ENCODE results near the gene DPP4. TPM values are rescaled to one million over a fixed set of nuclear protein-coding genes. Genes with fewer than 3 reads are reported as not detected.
A peak's percentile ranks its signal among the peaks of the same experiment; 100 is the strongest.
"Not testable (repeated sequence)": the region's sequence is repeated elsewhere in the genome, so short reads cannot be mapped to it uniquely, and the experiment has no call there.

Gene DPP4
- total RNA-seq, 1 donor from 2014 or later: 0.49 TPM

DNA sequence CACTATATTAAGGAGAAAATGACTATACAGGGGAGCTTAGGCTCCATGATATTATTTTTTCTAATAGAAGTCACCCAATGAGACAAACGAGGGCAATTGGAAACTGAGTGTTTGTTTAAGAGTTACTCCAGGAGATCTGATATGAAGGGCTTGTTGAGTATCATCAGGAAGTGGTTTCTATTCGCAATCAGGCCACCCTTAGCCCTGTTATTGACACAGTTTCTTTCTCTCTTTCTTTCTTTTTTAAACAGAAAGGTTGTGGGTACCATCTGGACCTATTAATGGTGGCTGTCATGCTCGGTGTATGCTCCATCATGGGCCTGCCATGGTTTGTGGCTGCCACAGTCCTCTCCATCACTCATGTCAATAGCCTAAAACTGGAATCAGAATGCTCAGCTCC is 117.3 kb downstream of the DPP4 start:
- TF ChIP-seq EZH2 (IDR thresholded peaks at IDR 0.05) (no peak), EZH2phosphoT487 (IDR thresholded peaks at IDR 0.05) (no peak)
- TF ChIP-seq, protein P1, sequence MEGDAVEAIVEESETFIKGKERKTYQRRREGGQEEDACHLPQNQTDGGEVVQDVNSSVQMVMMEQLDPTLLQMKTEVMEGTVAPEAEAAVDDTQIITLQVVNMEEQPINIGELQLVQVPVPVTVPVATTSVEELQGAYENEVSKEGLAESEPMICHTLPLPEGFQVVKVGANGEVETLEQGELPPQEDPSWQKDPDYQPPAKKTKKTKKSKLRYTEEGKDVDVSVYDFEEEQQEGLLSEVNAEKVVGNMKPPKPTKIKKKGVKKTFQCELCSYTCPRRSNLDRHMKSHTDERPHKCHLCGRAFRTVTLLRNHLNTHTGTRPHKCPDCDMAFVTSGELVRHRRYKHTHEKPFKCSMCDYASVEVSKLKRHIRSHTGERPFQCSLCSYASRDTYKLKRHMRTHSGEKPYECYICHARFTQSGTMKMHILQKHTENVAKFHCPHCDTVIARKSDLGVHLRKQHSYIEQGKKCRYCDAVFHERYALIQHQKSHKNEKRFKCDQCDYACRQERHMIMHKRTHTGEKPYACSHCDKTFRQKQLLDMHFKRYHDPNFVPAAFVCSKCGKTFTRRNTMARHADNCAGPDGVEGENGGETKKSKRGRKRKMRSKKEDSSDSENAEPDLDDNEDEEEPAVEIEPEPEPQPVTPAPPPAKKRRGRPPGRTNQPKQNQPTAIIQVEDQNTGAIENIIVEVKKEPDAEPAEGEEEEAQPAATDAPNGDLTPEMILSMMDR (IDR thresholded peaks at IDR 0.05): no peak
- Histone ChIP-seq H3K79me2 (ENCODE audit: low read depth) (no peaks in the 10 kb centered on the region), H2AFZ (replicated peaks) (peak overlapping the region; percentile 18), H4K20me1 (ENCODE audit: low read depth) (no peaks in the 10 kb centered on the region), H3K9ac (no peak overlapping the region), H3K36me3 (no peaks in the 10 kb centered on the region), H3K27me3 (peaks cover 4% of the 10 kb centered on the region), H3K9me3 (ENCODE audit: low read depth) (no peaks in the 10 kb centered on the region), H3K4me3 (no peak overlapping the region), H3K27ac (no peak overlapping the region), H3K4me2 (no peak overlapping the region), H3K4me1 (no peaks in the 10 kb centered on the region), H3F3A (ENCODE audit: low read depth) (no peaks in the 10 kb centered on the region)
- Mint-ChIP-seq H3K27ac (no peak overlapping the region), H3K4me3 (no peak overlapping the region), H3K27me3 (ENCODE audit: insufficient read depth, low read depth) (no peaks in the 10 kb centered on the region), H3K36me3 (no peaks in the 10 kb centered on the region), H3K9me3 (no peaks in the 10 kb centered on the region), H3K4me1 (no peaks in the 10 kb centered on the region)
- DNase-seq (ENCODE audit: low spot score): no peak

DNA sequence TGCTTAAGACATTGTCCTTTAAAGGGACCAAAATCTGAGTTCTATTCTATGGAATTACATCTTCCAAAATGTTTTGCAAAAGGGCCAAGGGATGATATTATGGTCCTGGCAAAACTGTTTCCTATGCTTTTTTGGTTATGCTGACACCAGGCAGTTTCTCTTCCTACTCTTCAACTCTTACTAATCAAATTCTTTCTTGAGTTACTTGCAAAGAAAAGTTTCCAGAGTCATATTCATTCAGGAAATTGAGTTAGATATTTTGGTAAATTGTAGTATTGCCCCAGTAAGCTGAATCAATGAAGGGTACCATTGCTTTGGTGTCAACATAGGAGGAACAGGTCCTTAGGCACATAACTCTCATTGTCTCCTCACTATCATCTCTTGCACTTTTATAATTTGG is 118.8 kb downstream of the DPP4 start:
- no peak for DNase-seq (ENCODE audit: low spot score)
- H3K27me3 Mint-ChIP-seq (ENCODE audit: insufficient read depth, low read depth): no peaks in the 10 kb centered on the region
- Histone ChIP-seq H3K79me2 (ENCODE audit: low read depth) (no peaks in the 10 kb centered on the region), H2AFZ (replicated peaks) (no peak overlapping the region), H3K9me3 (ENCODE audit: low read depth) (no peaks in the 10 kb centered on the region), H3K4me3 (no peak overlapping the region), H3K27me3 (peaks cover 4% of the 10 kb centered on the region), H3K27ac (no peak overlapping the region), H4K20me1 (ENCODE audit: low read depth) (no peaks in the 10 kb centered on the region), H3K36me3 (no peaks in the 10 kb centered on the region), H3K4me1 (no peaks in the 10 kb centered on the region), H3K4me2 (no peak overlapping the region), H3K9ac (no peak overlapping the region), H3F3A (ENCODE audit: low read depth) (no peaks in the 10 kb centered on the region)
- no peaks in the 10 kb centered on the region for H3K9me3 Mint-ChIP-seq
- no peak overlapping the region for H3K27ac Mint-ChIP-seq
- no peaks in the 10 kb centered on the region for H3K36me3 Mint-ChIP-seq
- H3K4me3 Mint-ChIP-seq: no peak overlapping the region
- TF ChIP-seq, protein P1 (IDR thresholded peaks at IDR 0.05): no peak
- no peak for TF ChIP-seq EZH2 (IDR thresholded peaks at IDR 0.05)
- H3K4me1 Mint-ChIP-seq: no peaks in the 10 kb centered on the region

- no peaks in the 10 kb centered on the region for H3K36me3 Mint-ChIP-seq
- H3K9ac ChIP-seq: no peak overlapping the region
- no peak overlapping the region for H3K4me2 ChIP-seq
- no peaks in the 10 kb centered on the region for H3K4me1 ChIP-seq
- H3K27me3 Mint-ChIP-seq (ENCODE audit: insufficient read depth, low read depth): no peaks in the 10 kb centered on the region
- no peak overlapping the region for H3K4me3 Mint-ChIP-seq
- H2AFZ ChIP-seq (replicated peaks): no peak overlapping the region
- H3K27ac Mint-ChIP-seq: no peak overlapping the region
- no peaks in the 10 kb centered on the region for H3K9me3 ChIP-seq (ENCODE audit: low read depth)
- H3K9me3 Mint-ChIP-seq: no peaks in the 10 kb centered on the region
- H3K27ac ChIP-seq: no peak overlapping the region
- no peak for DNase-seq (ENCODE audit: low spot score)
- H3F3A ChIP-seq (ENCODE audit: low read depth): no peaks in the 10 kb centered on the region
- no peaks in the 10 kb centered on the region for H3K79me2 ChIP-seq (ENCODE audit: low read depth)
- H3K36me3 ChIP-seq: no peaks in the 10 kb centered on the region
- no peaks in the 10 kb centered on the region for H4K20me1 ChIP-seq (ENCODE audit: low read depth)
- H3K4me1 Mint-ChIP-seq: no peaks in the 10 kb centered on the region
- peaks cover 4% of the 10 kb centered on the region for H3K27me3 ChIP-seq
- H3K4me3 ChIP-seq: no peak overlapping the region
- no peak for TF ChIP-seq EZH2 (IDR thresholded peaks at IDR 0.05)
- TF ChIP-seq EZH2phosphoT487 (IDR thresholded peaks at IDR 0.05): no peak
- TF ChIP-seq, protein P1 (IDR thresholded peaks at IDR 0.05): no peak
These were observed 119.9 kb downstream of the DPP4 start for GRCh38 chr2:161954103-161954502.

GRCh38 chr2:161953367-161953766 is 120.6 kb downstream of the DPP4 start:
- H2AFZ ChIP-seq (replicated peaks); H3K27me3 Mint-ChIP-seq (ENCODE audit: insufficient read depth, low read depth); H3K9me3 ChIP-seq (ENCODE audit: low read depth); H3K4me1 ChIP-seq; H3F3A ChIP-seq (ENCODE audit: low read depth); DNase-seq (ENCODE audit: low spot score); H3K9me3 Mint-ChIP-seq; H3K4me3 ChIP-seq; H3K79me2 ChIP-seq (ENCODE audit: low read depth); H3K4me1 Mint-ChIP-seq; H3K9ac ChIP-seq; H3K36me3 Mint-ChIP-seq; H3K36me3 ChIP-seq; H3K27ac Mint-ChIP-seq; H3K4me2 ChIP-seq; H3K4me3 Mint-ChIP-seq; H3K27me3 ChIP-seq; H4K20me1 ChIP-seq (ENCODE audit: low read depth); H3K27ac ChIP-seq: not testable (repeated sequence)

Data from neural progenitor cell (in vitro differentiated cells).